ENCODE results near the gene TMEM207. TPM values are rescaled to one million over a fixed set of nuclear protein-coding genes. Genes with fewer than 3 reads are reported as not detected.

The TMEM207 gene
- total RNA-seq, 1 experiment from 2014 or later = not detected

GRCh38 chr3:190496859-190497258, 47.2 kb upstream of the TMEM207 start:
- no peak overlapping the region for H2BK120ac ChIP-seq (ENCODE audit: low read depth, low read length, poor library complexity, severe bottlenecking)
- H3K14ac ChIP-seq (ENCODE audit: insufficient read depth, low read length) = no peak overlapping the region
- peaks cover 3% of the 10 kb centered on the region; the same call in 1 of the 2 replicates for H3K4me1 ChIP-seq (ENCODE audit: insufficient read depth, low read length)
- DNase-seq = no peak
- no peaks in the 10 kb centered on the region for H3K79me1 ChIP-seq (ENCODE audit: insufficient read depth, low read depth, low read length, poor library complexity, severe bottlenecking)
- H2BK12ac ChIP-seq (ENCODE audit: insufficient read length, low read depth, low read length) = no peak overlapping the region
- TF ChIP-seq CTCF (conservative IDR thresholded peaks at IDR 0.05) = no peak
- no peaks in the 10 kb centered on the region for H3K79me2 ChIP-seq (ENCODE audit: insufficient read depth, low read length)
- no peak overlapping the region for H3K56ac ChIP-seq (ENCODE audit: insufficient read length, low read depth, low read length)
- Mint-ChIP-seq H3K4me3 (no peak overlapping the region), H3K27ac (no peak overlapping the region), H3K4me1 (peaks cover 9 to 12% of the 10 kb centered on the region in 2 experiments), H3K9me3 (no peaks in the 10 kb centered on the region), H3K27me3 (ENCODE audit: low read depth) (no peaks in the 10 kb centered on the region), H3K36me3 (ENCODE audit: insufficient read depth in 1 of 3, low read depth in 3 of 3) (no peaks in the 10 kb centered on the region)
- H4K5ac ChIP-seq (ENCODE audit: insufficient read length, low read depth, low read length) = no peak overlapping the region
- no peak overlapping the region for H4K91ac ChIP-seq (ENCODE audit: insufficient read length, low read depth, low read length)
- H4K20me1 ChIP-seq (ENCODE audit: control insufficient read depth, insufficient read depth, insufficient read length) = no peaks in the 10 kb centered on the region
- no CpG with 5 or more reads among the region's 1 CpG for WGBS (ENCODE audit: extremely low coverage, insufficient read length, low lambda C conversion rate)
- no peak overlapping the region for H2BK15ac ChIP-seq (ENCODE audit: low read depth, low read length)
- no peak overlapping the region for H2BK20ac ChIP-seq (ENCODE audit: low read depth, low read length, poor library complexity, severe bottlenecking)
- no peaks in the 10 kb centered on the region for H3K27me3 ChIP-seq (ENCODE audit: insufficient read depth, low read length)
- H2AK5ac ChIP-seq (ENCODE audit: insufficient read length, low read length) = no peak overlapping the region
- no peaks in the 10 kb centered on the region for H3K23me2 ChIP-seq (ENCODE audit: insufficient read length, low read depth, low read length, poor library complexity, severe bottlenecking)
- H2BK5ac ChIP-seq (ENCODE audit: insufficient read length, low read length) = no peak overlapping the region
- no peak overlapping the region for H3K4ac ChIP-seq (ENCODE audit: low read depth, low read length)
- no peak overlapping the region for H2AFZ ChIP-seq (ENCODE audit: low read length)
- no peak overlapping the region for H3K18ac ChIP-seq (ENCODE audit: insufficient read length, low read depth, low read length)
- no peaks in the 10 kb centered on the region for H3K9me3 ChIP-seq (ENCODE audit: control insufficient read depth, low read depth, low read length)
- H4K8ac ChIP-seq (replicated peaks; ENCODE audit: insufficient read length, low read depth, low read length) = no peak overlapping the region
- no peak overlapping the region for H3K27ac ChIP-seq (ENCODE audit: insufficient read length, low read depth, low read length)
- H3T11ph ChIP-seq (ENCODE audit: low read length) = no peak overlapping the region
- no peak overlapping the region for H3K4me2 ChIP-seq (ENCODE audit: insufficient read depth, insufficient read length, low read length)
- no peak overlapping the region for H3K23ac ChIP-seq (ENCODE audit: insufficient read length, low read depth, low read length)
- no peak overlapping the region for H3K9ac ChIP-seq (ENCODE audit: extremely low read depth, insufficient read length, low read length)
